CD4-positive, alpha-beta memory T cell (primary cell): Measurements from ENCODE around the gene RPL12. TPM values are rescaled to one million over a fixed set of nuclear protein-coding genes. Genes with fewer than 3 reads are reported as not detected.

Experiments used
- CTCF ChIA-PET: fragments of 350-600 bp; sonication (Branson Sonifier 250); formaldehyde crosslinking; loops from one replicate; lab custom pipeline; 2021; ENCODE audit warnings: inconsistent platforms; ENCODE audit not compliant: partially characterized antibody; lab: Charles Lee
- POLR2A ChIA-PET: fragments of 350-600 bp; sonication (Branson Sonifier 250); formaldehyde crosslinking; loops from one replicate; lab custom pipeline; 2021; ENCODE audit not compliant: partially characterized antibody; lab: Charles Lee
- DNase-seq, 5 donors: peaks; one replicate each; pipeline versions ENCODE4 v3.0.0 to v3.0.0-alpha.2; 2020 to 2022; ENCODE audit warnings: mixed read lengths in 1 of 5
- H3K27ac ChIP-seq: one replicate; pipeline ENCODE4 v1.7.0; 2013; ENCODE audit warnings: low read depth, low read length
- H3K27me3 ChIP-seq: 2 replicates; pipeline ENCODE4 v1.7.0; 2013; ENCODE audit warnings: mild to moderate bottlenecking, low read length, moderate library complexity; ENCODE audit not compliant: insufficient read depth
- H3K36me3 ChIP-seq: 2 replicates; pipeline ENCODE4 v1.7.0; 2013; ENCODE audit warnings: mild to moderate bottlenecking, low read length, moderate library complexity; ENCODE audit not compliant: insufficient read depth
- H3K4me1 ChIP-seq: 2 replicates; pipeline ENCODE4 v1.7.0; 2013; ENCODE audit warnings: mild to moderate bottlenecking, low read length, moderate library complexity; ENCODE audit not compliant: insufficient read depth
- H3K4me3 ChIP-seq, 2 donors: one replicate each; pipeline ENCODE4 v1.7.0; 2013; ENCODE audit warnings: low read length in 2 of 2, mild to moderate bottlenecking in 1 of 2
- H3K9me3 ChIP-seq, 2 donors: one replicate each; pipeline ENCODE4 v1.7.0; 2013; ENCODE audit warnings: low read length in 2 of 2, control low read depth in 1 of 2; ENCODE audit not compliant: control insufficient read depth in 1 of 2
- H3K27ac Mint-ChIP-seq, 7 donors: one replicate each; pipeline ENCODE4 v1.8.0; 2020 to 2021; ENCODE audit warnings: mixed read lengths in 7 of 7, mild to moderate bottlenecking in 6 of 7, inconsistent platforms in 3 of 7, moderate library complexity in 3 of 7
- H3K27me3 Mint-ChIP-seq, 2 donors: one replicate each; pipeline ENCODE4 v1.8.0; 2020 to 2021; ENCODE audit warnings: mixed read lengths in 2 of 2
- H3K36me3 Mint-ChIP-seq, 2 donors: one replicate each; pipeline ENCODE4 v1.8.0; 2020 to 2021; ENCODE audit warnings: mixed read lengths in 2 of 2, inconsistent platforms in 1 of 2, mild to moderate bottlenecking in 1 of 2
- H3K4me1 Mint-ChIP-seq, 4 donors: one replicate each; pipeline ENCODE4 v1.8.0; 2020 to 2021; ENCODE audit warnings: mixed read lengths in 4 of 4, mild to moderate bottlenecking in 1 of 4
- H3K4me3 Mint-ChIP-seq, 8 donors: one replicate each; pipeline ENCODE4 v1.8.0; 2020 to 2021; ENCODE audit warnings: mixed read lengths in 8 of 8, mild to moderate bottlenecking in 7 of 8, moderate library complexity in 6 of 8, inconsistent platforms in 3 of 8
- H3K9me3 Mint-ChIP-seq, 8 donors: one replicate each; pipeline ENCODE4 v1.8.0; 2020 to 2021; ENCODE audit warnings: mixed read lengths in 8 of 8, mild to moderate bottlenecking in 5 of 8, inconsistent platforms in 3 of 8, moderate library complexity in 1 of 8
- intact Hi-C: fragments of 100-400 bp; cut with micrococcal nuclease; formaldehyde crosslinking; loops from one replicate; pipeline ENCODE4 v1.15.1; 2023
- polyA plus RNA-seq, 2 donors: library from polyadenylated mRNA; unstranded; fragments of 300-500 nt; fragmentation: Illumina TruSeq; gene quantifications; one replicate each; pipeline ENCODE4 v1.2.3, GENCODE V29; 2021
- total RNA-seq, 2 experiments: library from RNA; stranded (reverse); gene quantifications; one replicate each; pipeline ENCODE4 v1.2.3, GENCODE V29; 2021

The RPL12 gene
- total and polyA plus RNA-seq, 4 experiments from 2014 or later: 1,304 to 1,786 (median 1,643) TPM

DNA sequence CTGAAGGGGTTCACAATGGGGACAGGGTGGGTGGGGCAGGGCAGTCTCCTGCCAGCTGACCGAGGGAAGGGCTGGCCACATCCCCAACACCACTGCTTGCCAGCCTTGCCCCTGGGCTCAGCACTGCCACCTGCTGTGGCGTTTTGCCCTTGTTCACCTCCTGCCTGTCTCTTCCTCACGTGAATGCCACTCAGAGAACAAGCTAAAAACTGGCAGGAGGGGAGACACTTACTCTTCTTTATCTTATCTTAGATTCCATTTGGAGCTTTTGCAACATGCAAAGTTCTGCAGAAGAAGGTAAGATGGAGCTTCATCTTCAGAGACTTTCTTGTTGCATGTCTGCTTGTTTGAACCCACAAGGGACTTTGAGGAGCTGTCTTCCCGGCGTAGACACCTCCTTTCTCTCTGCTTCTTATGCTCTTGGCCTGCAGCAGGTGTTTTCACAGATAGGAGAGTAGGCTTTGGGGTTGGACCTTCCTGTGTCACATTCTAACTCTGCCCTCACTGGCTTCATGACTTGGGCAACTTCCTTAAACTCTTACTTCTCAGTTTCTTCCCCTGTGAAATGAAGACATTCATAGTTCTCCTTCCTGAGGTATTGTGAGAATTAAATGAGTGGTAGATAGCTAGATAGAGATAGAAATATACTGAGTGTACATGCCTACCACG lies 4.3 kb upstream of the RPL12 start:
- intact Hi-C loops: no loop called here
- ChIA-PET POLR2A (interaction anchor here (0.9 kb wide), 1 partner anchor 31 kb away, joined by 3 read pairs; the partner anchor contains the start of gene ZNF79), CTCF (interaction anchor here (0.7 to 1.8 kb wide), 9 partner anchors 9 to 257 kb away, joined by 3 to 8 read pairs (median 3); partner anchors contain the start of gene SLC2A8)
- peak overlapping the region in 1 of 7 donors; percentile 7 for H3K27ac Mint-ChIP-seq
- no peak for DNase-seq
- H3K4me1 Mint-ChIP-seq: peaks cover 8 to 23% (median 12%) of the 10 kb centered on the region in 4 donors
- no peak overlapping the region for H3K4me3 Mint-ChIP-seq
- H3K27ac ChIP-seq: no peak overlapping the region
- peaks cover 12% of the 10 kb centered on the region for H3K4me1 ChIP-seq
- no peak overlapping the region for H3K4me3 ChIP-seq
- peaks cover 3% of the 10 kb centered on the region for H3K36me3 ChIP-seq
- peaks cover 9 to 37% of the 10 kb centered on the region in 2 donors for H3K36me3 Mint-ChIP-seq
- peaks cover 0 to 3% (median 0%) of the 10 kb centered on the region in 8 donors for H3K9me3 Mint-ChIP-seq
- no peaks in the 10 kb centered on the region for H3K9me3 ChIP-seq
- H3K27me3 Mint-ChIP-seq: no peaks in the 10 kb centered on the region
- H3K27me3 ChIP-seq: no peaks in the 10 kb centered on the region

DNA sequence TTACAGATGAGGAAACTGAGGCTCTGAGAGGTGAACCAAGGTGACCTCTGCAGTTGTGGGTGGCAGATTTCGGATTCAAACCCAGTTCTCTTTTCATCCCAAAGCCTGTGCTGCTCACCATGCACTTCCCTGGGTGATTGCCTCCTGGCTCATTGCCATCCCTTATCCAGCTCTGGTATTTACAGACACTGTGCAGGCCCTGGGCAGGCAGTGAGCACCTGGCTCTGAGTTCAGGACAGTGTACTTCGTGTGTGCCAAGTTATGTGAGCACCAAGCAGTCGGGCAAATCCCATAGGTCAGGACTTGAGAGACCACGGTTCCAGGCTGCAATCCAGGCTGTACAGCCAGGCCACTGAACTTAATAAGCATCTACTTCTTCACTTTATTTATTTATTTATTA lies 1.5 kb upstream of the RPL12 start:
- H3K27ac ChIP-seq: no peak overlapping the region
- peaks cover 25% of the 10 kb centered on the region for H3K36me3 ChIP-seq
- intact Hi-C loops: loop anchor here (5.0 kb wide), 1 partner anchor 265 kb away; the partner anchor contains the start of genes PTRH1 and TTC16
- Mint-ChIP-seq H3K36me3 (peaks cover 28 to 56% of the 10 kb centered on the region in 2 donors), H3K27ac (peak overlapping the region in 2 of 7 donors; percentile 35 to 97), H3K9me3 (peaks cover 0 to 3% (median 0%) of the 10 kb centered on the region in 8 donors), H3K4me1 (peaks cover 28 to 51% (median 36%) of the 10 kb centered on the region in 4 donors), H3K4me3 (peak overlapping the region; percentile 70 to 99 (median 96)), H3K27me3 (no peaks in the 10 kb centered on the region)
- POLR2A ChIA-PET: interaction anchor here (0.9 to 4.1 kb wide), 4 partner anchors 9 to 227 kb away, joined by 3 to 67 read pairs (median 38); partner anchors contain the start of gene ZNF79
- peaks cover 29% of the 10 kb centered on the region for H3K4me1 ChIP-seq
- DNase-seq: no peak
- CTCF ChIA-PET: no interaction called here
- peak overlapping the region; percentile 86 to 97 for H3K4me3 ChIP-seq
- no peaks in the 10 kb centered on the region for H3K27me3 ChIP-seq
- no peaks in the 10 kb centered on the region for H3K9me3 ChIP-seq

- no peaks in the 10 kb centered on the region for H3K9me3 ChIP-seq
- peak; percentile 23 to 62 (median 31) for DNase-seq
- peak overlapping the region; percentile 95 to 99 (median 96) for H3K4me3 Mint-ChIP-seq
- ChIA-PET CTCF (interaction anchor here (0.7 to 1.3 kb wide), 2 partner anchors 133 to 228 kb away, joined by 3 to 4 read pairs; no protein-coding TSS in a partner anchor), POLR2A (interaction anchor here (0.6 to 4.1 kb wide), 33 partner anchors 8 to 798 kb away, joined by 3 to 67 read pairs (median 6); partner anchors contain the start of genes CDK9, PTRH1, RALGPS1 and SLC2A8)
- peak overlapping the region; percentile 95 to 98 (median 96) for H3K27ac Mint-ChIP-seq
- no peaks in the 10 kb centered on the region for H3K27me3 Mint-ChIP-seq
- H3K4me3 ChIP-seq: peak overlapping the region; percentile 86 to 97
- H3K27ac ChIP-seq: peak overlapping the region; percentile 83
- no peaks in the 10 kb centered on the region for H3K27me3 ChIP-seq
- intact Hi-C loops: loop anchor here (1.0 to 5.0 kb wide), 9 partner anchors 28 to 333 kb away; partner anchors contain the start of genes PTRH1, SLC2A8, TOR2A and TTC16
- H3K4me1 Mint-ChIP-seq: peaks cover 27 to 54% (median 36%) of the 10 kb centered on the region in 4 donors
- H3K4me1 ChIP-seq: peaks cover 29% of the 10 kb centered on the region
- H3K9me3 Mint-ChIP-seq: peaks cover 0 to 3% (median 0%) of the 10 kb centered on the region in 8 donors
- peaks cover 28 to 56% of the 10 kb centered on the region in 2 donors for H3K36me3 Mint-ChIP-seq
- H3K36me3 ChIP-seq: peaks cover 32% of the 10 kb centered on the region
Observed at GRCh38 chr9:127451858-127452656, 851 bp upstream of the RPL12 start.

GRCh38 chr9:127451608-127451857 lies 327 bp upstream of the RPL12 start:
- ChIA-PET CTCF (interaction anchor here (0.7 to 1.3 kb wide), 3 partner anchors 133 to 235 kb away, joined by 3 to 4 read pairs (median 4); no protein-coding TSS in a partner anchor), POLR2A (interaction anchor here (0.6 to 4.1 kb wide), 38 partner anchors 8 to 799 kb away, joined by 3 to 67 read pairs (median 5); partner anchors contain the start of genes CDK9, PTRH1, RALGPS1 and SH2D3C)
- Histone ChIP-seq H3K4me1 (peaks cover 29% of the 10 kb centered on the region), H3K27me3 (no peaks in the 10 kb centered on the region), H3K27ac (peak overlapping the region; percentile 83), H3K4me3 (peak overlapping the region; percentile 86 to 97), H3K9me3 (no peaks in the 10 kb centered on the region), H3K36me3 (peaks cover 37% of the 10 kb centered on the region)
- H3K27ac Mint-ChIP-seq: peak overlapping the region; percentile 95 to 98 (median 96)
- H3K27me3 Mint-ChIP-seq: no peaks in the 10 kb centered on the region
- H3K4me3 Mint-ChIP-seq: peak overlapping the region; percentile 95 to 99 (median 96)
- DNase-seq: no peak
- H3K9me3 Mint-ChIP-seq: peaks cover 0 to 3% (median 0%) of the 10 kb centered on the region in 8 donors
- intact Hi-C loops: loop anchor here (1.0 to 5.0 kb wide), 9 partner anchors 27 to 333 kb away; partner anchors contain the start of genes PTRH1, SLC2A8, TOR2A and TTC16
- peaks cover 27 to 57% (median 36%) of the 10 kb centered on the region in 4 donors for H3K4me1 Mint-ChIP-seq
- peaks cover 31 to 59% of the 10 kb centered on the region in 2 donors for H3K36me3 Mint-ChIP-seq

DNA sequence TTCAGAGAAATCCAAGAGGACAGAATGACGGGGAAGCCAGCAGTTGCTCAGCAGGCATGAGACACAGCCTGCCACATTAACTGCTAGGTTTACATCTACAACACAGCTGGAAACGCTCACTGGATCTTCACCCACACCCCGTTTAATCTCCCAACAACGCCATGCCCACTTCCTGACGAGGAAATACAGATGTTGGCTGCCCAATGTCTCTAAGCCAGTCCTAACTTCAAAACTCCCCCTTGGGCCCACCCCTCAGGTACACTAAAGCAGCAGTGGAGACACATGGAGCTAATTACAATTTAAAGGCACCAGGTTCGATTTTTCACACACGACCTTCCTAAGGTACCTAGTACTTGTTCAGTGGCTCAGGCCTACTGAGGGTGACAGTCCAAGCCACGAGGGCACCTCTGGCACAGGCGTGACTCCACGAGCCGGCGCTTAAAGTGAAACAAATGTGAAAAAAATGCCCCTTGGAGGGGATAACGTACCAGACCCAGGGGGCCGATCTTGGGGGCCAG lies 904 bp downstream of the RPL12 start:
- H3K4me3 Mint-ChIP-seq: peak overlapping the region; percentile 95 to 99 (median 96)
- Histone ChIP-seq H3K27me3 (no peaks in the 10 kb centered on the region), H3K4me3 (peak overlapping the region; percentile 86 to 97), H3K27ac (peak overlapping the region; percentile 83), H3K4me1 (peaks cover 29% of the 10 kb centered on the region), H3K9me3 (no peaks in the 10 kb centered on the region), H3K36me3 (peaks cover 42% of the 10 kb centered on the region)
- intact Hi-C loops: loop anchor here (2.0 to 5.0 kb wide), 8 partner anchors 54 to 334 kb away; partner anchors contain the start of genes PTRH1, SLC2A8, TOR2A and TTC16
- peak in 1 of 5 donors; percentile 22 for DNase-seq
- peaks cover 27 to 62% (median 38%) of the 10 kb centered on the region in 4 donors for H3K4me1 Mint-ChIP-seq
- peak overlapping the region; percentile 95 to 98 (median 96) for H3K27ac Mint-ChIP-seq
- H3K36me3 Mint-ChIP-seq: peaks cover 37 to 66% of the 10 kb centered on the region in 2 donors
- peaks cover 0 to 3% (median 0%) of the 10 kb centered on the region in 8 donors for H3K9me3 Mint-ChIP-seq
- ChIA-PET CTCF (interaction anchor here (0.9 to 1.4 kb wide), 4 partner anchors 11 to 139 kb away, joined by 3 to 6 read pairs (median 6); partner anchors contain the start of gene SLC2A8), POLR2A (interaction anchor here (0.8 to 4.1 kb wide), 39 partner anchors 10 to 800 kb away, joined by 3 to 67 read pairs (median 5); partner anchors contain the start of genes PTRH1, RALGPS1, SH2D3C and SLC2A8)
- H3K27me3 Mint-ChIP-seq: no peaks in the 10 kb centered on the region

DNA sequence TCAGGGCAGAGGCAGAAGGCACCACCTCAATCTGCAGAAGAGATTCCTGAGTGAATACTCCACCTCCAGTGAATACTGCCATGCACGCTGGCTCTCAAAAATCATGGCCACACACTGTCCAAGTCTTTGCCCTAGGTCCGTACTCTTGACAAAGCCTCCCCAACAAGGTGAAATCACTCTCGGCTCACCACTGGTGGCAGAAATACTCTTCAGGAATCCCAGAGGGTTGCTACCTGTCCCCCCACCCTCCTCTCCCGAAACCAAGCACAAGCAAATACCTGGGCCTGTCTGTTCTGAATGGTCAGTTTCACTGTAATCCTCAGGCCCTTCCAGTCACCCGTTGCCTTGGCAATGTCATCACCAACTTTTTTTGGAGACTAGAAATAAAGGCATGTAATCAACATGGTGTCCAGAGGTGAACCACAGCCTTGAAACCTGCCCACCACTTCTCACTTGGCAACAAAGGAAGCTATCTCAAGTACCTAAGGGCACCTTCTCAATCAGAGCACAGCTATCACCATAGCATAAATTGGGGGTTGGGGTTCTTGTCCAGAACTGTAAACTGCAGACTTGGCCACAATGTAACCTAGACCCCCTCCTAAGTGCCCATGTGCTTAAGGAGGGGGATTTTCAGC lies 1.8 kb downstream of the RPL12 start:
- Histone ChIP-seq H3K4me1 (peaks cover 29% of the 10 kb centered on the region), H3K9me3 (no peaks in the 10 kb centered on the region), H3K4me3 (peak overlapping the region; percentile 86 to 97), H3K27me3 (no peaks in the 10 kb centered on the region), H3K27ac (peak overlapping the region; percentile 83), H3K36me3 (peaks cover 50% of the 10 kb centered on the region)
- no peak for DNase-seq
- H3K9me3 Mint-ChIP-seq: peaks cover 0 to 7% (median 0%) of the 10 kb centered on the region in 8 donors
- H3K36me3 Mint-ChIP-seq: peaks cover 45 to 75% of the 10 kb centered on the region in 2 donors
- H3K27me3 Mint-ChIP-seq: no peaks in the 10 kb centered on the region
- peak overlapping the region; percentile 73 to 98 (median 96) for H3K27ac Mint-ChIP-seq
- intact Hi-C loops: no loop called here
- POLR2A ChIA-PET: interaction anchor here (0.9 to 4.1 kb wide), 11 partner anchors 9 to 645 kb away, joined by 3 to 67 read pairs (median 21); partner anchors contain the start of genes SLC2A8, TOR2A, ZBTB43 and ZNF79
- H3K4me3 Mint-ChIP-seq: peak overlapping the region; percentile 95 to 99 (median 96)
- peaks cover 27 to 62% (median 39%) of the 10 kb centered on the region in 4 donors for H3K4me1 Mint-ChIP-seq
- CTCF ChIA-PET: interaction anchor here (1.0 to 1.4 kb wide), 3 partner anchors 10 to 53 kb away, joined by 3 to 6 read pairs (median 5); partner anchors contain the start of gene SLC2A8
